Renal pelvis (tissue), 12 donors: ENCODE data around the gene RPL9. TPM values are rescaled to one million over a fixed set of nuclear protein-coding genes. Genes with fewer than 3 reads are reported as not detected.
"Not testable (repeated sequence)": the region's sequence is repeated elsewhere in the genome, so short reads cannot be mapped to it uniquely, and the experiment has no call there.

ENCODE experiments used
- DNase-seq: peaks from one replicate; pipeline ENCODE4 v3.0.0-alpha.2; 2013
- long read RNA-seq, 16 experiments: transcript quantifications; one replicate each; lab custom pipeline, GENCODE V29; 2026
- polyA plus RNA-seq, 3 donors: library from polyadenylated mRNA; unstranded; fragments of 120-200 nt; gene quantifications; one replicate each; pipeline ENCODE4 v1.2.1, GENCODE V29; 2013; ENCODE audit not compliant: insufficient read length in 3 of 3

RPL9 gene
- 1,000 to 10,000 TPM; 1,408 to 1,516 (median 1,436) TPM for polyA plus RNA-seq
- long read RNA-seq, donor 1, transcript RPL9-212 (3 exons, 584 nt) = minor isoform, 12 of 464 reads
- long read RNA-seq, donor 1, transcript RPL9-209 (5 exons, 1,028 nt) = minor isoform, 20 of 464 reads
- long read RNA-seq, donor 1, transcript RPL9-203 (7 exons, 1,127 nt) = minor isoform, 39 of 464 reads
- long read RNA-seq, donor 1, transcript RPL9-214 (8 exons, 2,354 nt) = major isoform, 284 of 464 reads
- long read RNA-seq, donor 1, partial matches to known transcripts = 50 of 464 reads
- long read RNA-seq, donor 1, other reads (novel, unspliced or antisense) = 37 of 464 reads
- long read RNA-seq, donor 2, transcript RPL9-203 (7 exons, 1,127 nt) = minor isoform, 75 of 709 reads
- long read RNA-seq, donor 2, transcript RPL9-214 (8 exons, 2,354 nt) = major isoform, 383 of 709 reads
- long read RNA-seq, donor 2, transcript RPL9-212 (3 exons, 584 nt) = minor isoform, 21 of 709 reads
- long read RNA-seq, donor 2, transcript RPL9-209 (5 exons, 1,028 nt) = minor isoform, 31 of 709 reads
- long read RNA-seq, donor 2, partial matches to known transcripts = 89 of 709 reads
- long read RNA-seq, donor 2, other reads (novel, unspliced or antisense) = 85 of 709 reads
- long read RNA-seq, donor 3, transcript RPL9-209 (5 exons, 1,028 nt) = minor isoform, 17 of 599 reads
- long read RNA-seq, donor 3, transcript RPL9-203 (7 exons, 1,127 nt) = minor isoform, 79 of 599 reads
- long read RNA-seq, donor 3, transcript RPL9-212 (3 exons, 584 nt) = minor isoform, 22 of 599 reads
- long read RNA-seq, donor 3, transcript RPL9-214 (8 exons, 2,354 nt) = major isoform, 310 of 599 reads
- long read RNA-seq, donor 3, partial matches to known transcripts = 76 of 599 reads
- long read RNA-seq, donor 3, other reads (novel, unspliced or antisense) = 63 of 599 reads
- long read RNA-seq, donor 4, transcript RPL9-203 (7 exons, 1,127 nt) = minor isoform, 66 of 679 reads
- long read RNA-seq, donor 4, transcript RPL9-214 (8 exons, 2,354 nt) = major isoform, 392 of 679 reads
- long read RNA-seq, donor 4, transcript RPL9-212 (3 exons, 584 nt) = minor isoform, 25 of 679 reads
- long read RNA-seq, donor 4, transcript RPL9-209 (5 exons, 1,028 nt) = minor isoform, 21 of 679 reads
- long read RNA-seq, donor 4, partial matches to known transcripts = 70 of 679 reads
- long read RNA-seq, donor 4, other reads (novel, unspliced or antisense) = 69 of 679 reads
- long read RNA-seq, donor 5, transcript RPL9-203 (7 exons, 1,127 nt) = minor isoform, 10 of 119 reads
- long read RNA-seq, donor 5, transcript RPL9-214 (8 exons, 2,354 nt) = major isoform, 35 of 119 reads
- long read RNA-seq, donor 5, partial matches to known transcripts = 59 of 119 reads
- long read RNA-seq, donor 5, other reads (novel, unspliced or antisense) = 6 of 119 reads
- long read RNA-seq, donor 6, transcript RPL9-214 (8 exons, 2,354 nt) = major isoform, 161 of 358 reads
- long read RNA-seq, donor 6, transcript RPL9-212 (3 exons, 584 nt) = minor isoform, 18 of 358 reads
- long read RNA-seq, donor 6, transcript RPL9-203 (7 exons, 1,127 nt) = minor isoform, 37 of 358 reads
- long read RNA-seq, donor 6, transcript RPL9-209 (5 exons, 1,028 nt) = minor isoform, 18 of 358 reads
- long read RNA-seq, donor 6, partial matches to known transcripts = 72 of 358 reads
- long read RNA-seq, donor 6, other reads (novel, unspliced or antisense) = 23 of 358 reads
- long read RNA-seq, donor 7, transcript RPL9-213 (4 exons, 973 nt) = minor isoform, 22 of 511 reads
- long read RNA-seq, donor 7, transcript RPL9-203 (7 exons, 1,127 nt) = minor isoform, 67 of 511 reads
- long read RNA-seq, donor 7, transcript RPL9-214 (8 exons, 2,354 nt) = major isoform, 227 of 511 reads
- long read RNA-seq, donor 7, transcript RPL9-210 (3 exons, 619 nt) = minor isoform, 23 of 511 reads
- long read RNA-seq, donor 7, partial matches to known transcripts = 100 of 511 reads
- long read RNA-seq, donor 7, other reads (novel, unspliced or antisense) = 42 of 511 reads
- long read RNA-seq, donor 8, transcript RPL9-209 (5 exons, 1,028 nt) = minor isoform, 6 of 258 reads
- long read RNA-seq, donor 8, transcript RPL9-214 (8 exons, 2,354 nt) = major isoform, 145 of 258 reads
- long read RNA-seq, donor 8, transcript RPL9-212 (3 exons, 584 nt) = minor isoform, 7 of 258 reads
- long read RNA-seq, donor 8, transcript RPL9-203 (7 exons, 1,127 nt) = minor isoform, 38 of 258 reads
- long read RNA-seq, donor 8, partial matches to known transcripts = 27 of 258 reads
- long read RNA-seq, donor 8, other reads (novel, unspliced or antisense) = 26 of 258 reads
- long read RNA-seq, donor 9, transcript RPL9-209 (5 exons, 1,028 nt) = minor isoform, 6 of 424 reads
- long read RNA-seq, donor 9, transcript RPL9-210 (3 exons, 619 nt) = minor isoform, 8 of 424 reads
- long read RNA-seq, donor 9, transcript RPL9-214 (8 exons, 2,354 nt) = major isoform, 98 of 424 reads
- long read RNA-seq, donor 9, transcript RPL9-203 (7 exons, 1,127 nt) = minor isoform, 29 of 424 reads
- long read RNA-seq, donor 9, partial matches to known transcripts = 61 of 424 reads
- long read RNA-seq, donor 9, other reads (novel, unspliced or antisense) = 214 of 424 reads
- long read RNA-seq, donor 10, transcript RPL9-213 (4 exons, 973 nt) = minor isoform, 27 of 545 reads
- long read RNA-seq, donor 10, transcript RPL9-214 (8 exons, 2,354 nt) = major isoform, 275 of 545 reads
- long read RNA-seq, donor 10, transcript RPL9-209 (5 exons, 1,028 nt) = minor isoform, 18 of 545 reads
- long read RNA-seq, donor 10, transcript RPL9-203 (7 exons, 1,127 nt) = minor isoform, 64 of 545 reads
- long read RNA-seq, donor 10, partial matches to known transcripts = 97 of 545 reads
- long read RNA-seq, donor 10, other reads (novel, unspliced or antisense) = 38 of 545 reads
- long read RNA-seq, donor 11, transcript RPL9-210 (3 exons, 619 nt) = minor isoform, 11 of 276 reads
- long read RNA-seq, donor 11, transcript RPL9-203 (7 exons, 1,127 nt) = minor isoform, 27 of 276 reads
- long read RNA-seq, donor 11, transcript RPL9-214 (8 exons, 2,354 nt) = major isoform, 149 of 276 reads
- long read RNA-seq, donor 11, transcript RPL9-209 (5 exons, 1,028 nt) = minor isoform, 9 of 276 reads
- long read RNA-seq, donor 11, partial matches to known transcripts = 36 of 276 reads
- long read RNA-seq, donor 11, other reads (novel, unspliced or antisense) = 27 of 276 reads
- long read RNA-seq, donor 12, transcript RPL9-210 (3 exons, 619 nt) = minor isoform, 16 of 676 reads
- long read RNA-seq, donor 12, transcript RPL9-214 (8 exons, 2,354 nt) = major isoform, 378 of 676 reads
- long read RNA-seq, donor 12, transcript RPL9-203 (7 exons, 1,127 nt) = minor isoform, 62 of 676 reads
- long read RNA-seq, donor 12, transcript RPL9-209 (5 exons, 1,028 nt) = minor isoform, 31 of 676 reads
- long read RNA-seq, donor 12, partial matches to known transcripts = 95 of 676 reads
- long read RNA-seq, donor 12, other reads (novel, unspliced or antisense) = 64 of 676 reads
- long read RNA-seq, donor 13, transcript RPL9-210 (3 exons, 619 nt) = minor isoform, 14 of 399 reads
- long read RNA-seq, donor 13, transcript RPL9-213 (4 exons, 973 nt) = minor isoform, 22 of 399 reads
- long read RNA-seq, donor 13, transcript RPL9-203 (7 exons, 1,127 nt) = minor isoform, 29 of 399 reads
- long read RNA-seq, donor 13, transcript RPL9-214 (8 exons, 2,354 nt) = major isoform, 235 of 399 reads
- long read RNA-seq, donor 13, partial matches to known transcripts = 68 of 399 reads
- long read RNA-seq, donor 13, other reads (novel, unspliced or antisense) = 23 of 399 reads
- long read RNA-seq, donor 14, transcript RPL9-214 (8 exons, 2,354 nt) = major isoform, 315 of 621 reads
- long read RNA-seq, donor 14, transcript RPL9-209 (5 exons, 1,028 nt) = minor isoform, 37 of 621 reads
- long read RNA-seq, donor 14, transcript RPL9-213 (4 exons, 973 nt) = minor isoform, 26 of 621 reads
- long read RNA-seq, donor 14, transcript RPL9-203 (7 exons, 1,127 nt) = minor isoform, 46 of 621 reads
- long read RNA-seq, donor 14, partial matches to known transcripts = 120 of 621 reads
- long read RNA-seq, donor 14, other reads (novel, unspliced or antisense) = 45 of 621 reads
- long read RNA-seq, donor 15, transcript RPL9-209 (5 exons, 1,028 nt) = minor isoform, 27 of 731 reads
- long read RNA-seq, donor 15, transcript RPL9-214 (8 exons, 2,354 nt) = major isoform, 406 of 731 reads
- long read RNA-seq, donor 15, transcript RPL9-203 (7 exons, 1,127 nt) = minor isoform, 54 of 731 reads
- long read RNA-seq, donor 15, transcript RPL9-210 (3 exons, 619 nt) = minor isoform, 16 of 731 reads
- long read RNA-seq, donor 15, partial matches to known transcripts = 129 of 731 reads
- long read RNA-seq, donor 15, other reads (novel, unspliced or antisense) = 74 of 731 reads
- long read RNA-seq, donor 16, transcript RPL9-209 (5 exons, 1,028 nt) = minor isoform, 26 of 725 reads
- long read RNA-seq, donor 16, transcript RPL9-210 (3 exons, 619 nt) = minor isoform, 20 of 725 reads
- long read RNA-seq, donor 16, transcript RPL9-203 (7 exons, 1,127 nt) = minor isoform, 95 of 725 reads
- long read RNA-seq, donor 16, transcript RPL9-214 (8 exons, 2,354 nt) = major isoform, 407 of 725 reads
- long read RNA-seq, donor 16, partial matches to known transcripts = 74 of 725 reads
- long read RNA-seq, donor 16, other reads (novel, unspliced or antisense) = 65 of 725 reads

- DNase-seq = peak; percentile 98
Observed at GRCh38 chr4:39458505-39459300, at the start of gene RPL9, which contains the start of gene LIAS. Gene RPL9 (minus strand): TSS chr4:39458922. CDS start chr4:39458439, 483 bp downstream. Gene LIAS (plus strand): TSS chr4:39459056. CDS start chr4:39459118, 62 bp downstream.

- DNase-seq = no peak
Observed at GRCh38 chr4:39505581-39505980, 46.9 kb upstream of the RPL9 start.

GRCh38 chr4:39504538-39504937 lies 45.8 kb upstream of the RPL9 start:
- no peak for DNase-seq

- not testable (repeated sequence) for DNase-seq
Observed at GRCh38 chr4:39502664-39503035, 43.9 kb upstream of the RPL9 start.

- DNase-seq = no peak
Observed at GRCh38 chr4:39502019-39502663, 43.4 kb upstream of the RPL9 start.

- no peak for DNase-seq
Observed at GRCh38 chr4:39498727-39499020, 40.0 kb upstream of the RPL9 start.

GRCh38 chr4:39497909-39498726 lies 39.4 kb upstream of the RPL9 start:
- DNase-seq = no peak

GRCh38 chr4:39495446-39496213 lies 36.9 kb upstream of the RPL9 start:
- DNase-seq = no peak

- no peak for DNase-seq
Observed at GRCh38 chr4:39494354-39494753, 35.6 kb upstream of the RPL9 start.

GRCh38 chr4:39490322-39490721 lies 31.6 kb upstream of the RPL9 start:
- DNase-seq = no peak

GRCh38 chr4:39486221-39486804 lies 27.6 kb upstream of the RPL9 start:
- DNase-seq = no peak
